Adipocyte (in vitro differentiated cells): ENCODE data around the gene SMAD5.

Experiments
- DNase-seq: peaks from one replicate; pipeline ENCODE4 v3.0.0-alpha.2; 2015; ENCODE audit warnings: low read depth
- H3K27me3 ChIP-seq: replicated peaks from 2 replicates; pipeline ENCODE4 v1.7.0; 2013; ENCODE audit warnings: mild to moderate bottlenecking, low read length, moderate library complexity; ENCODE audit not compliant: control insufficient read depth, insufficient read depth
- H3K36me3 ChIP-seq: 2 replicates; pipeline ENCODE4 v1.7.0; 2013; ENCODE audit warnings: low read length, mild to moderate bottlenecking, moderate library complexity; ENCODE audit not compliant: control insufficient read depth, insufficient read depth, severe bottlenecking
- H3K4me1 ChIP-seq: 2 replicates; pipeline ENCODE4 v1.7.0; 2013; ENCODE audit warnings: mild to moderate bottlenecking, low read length, moderate library complexity; ENCODE audit not compliant: control insufficient read depth, insufficient read depth
- H3K4me3 ChIP-seq: 2 replicates; pipeline ENCODE4 v1.7.0; 2013; ENCODE audit warnings: mild to moderate bottlenecking, low read length, moderate library complexity
- H3K9ac ChIP-seq: 2 replicates; pipeline ENCODE4 v1.7.0; 2013; ENCODE audit warnings: mild to moderate bottlenecking, low read length, moderate library complexity
- H3K9me3 ChIP-seq: 2 replicates; pipeline ENCODE4 v1.7.0; 2013; ENCODE audit warnings: mild to moderate bottlenecking, low read length, moderate library complexity; ENCODE audit not compliant: control insufficient read depth

Gene SMAD5

DNA sequence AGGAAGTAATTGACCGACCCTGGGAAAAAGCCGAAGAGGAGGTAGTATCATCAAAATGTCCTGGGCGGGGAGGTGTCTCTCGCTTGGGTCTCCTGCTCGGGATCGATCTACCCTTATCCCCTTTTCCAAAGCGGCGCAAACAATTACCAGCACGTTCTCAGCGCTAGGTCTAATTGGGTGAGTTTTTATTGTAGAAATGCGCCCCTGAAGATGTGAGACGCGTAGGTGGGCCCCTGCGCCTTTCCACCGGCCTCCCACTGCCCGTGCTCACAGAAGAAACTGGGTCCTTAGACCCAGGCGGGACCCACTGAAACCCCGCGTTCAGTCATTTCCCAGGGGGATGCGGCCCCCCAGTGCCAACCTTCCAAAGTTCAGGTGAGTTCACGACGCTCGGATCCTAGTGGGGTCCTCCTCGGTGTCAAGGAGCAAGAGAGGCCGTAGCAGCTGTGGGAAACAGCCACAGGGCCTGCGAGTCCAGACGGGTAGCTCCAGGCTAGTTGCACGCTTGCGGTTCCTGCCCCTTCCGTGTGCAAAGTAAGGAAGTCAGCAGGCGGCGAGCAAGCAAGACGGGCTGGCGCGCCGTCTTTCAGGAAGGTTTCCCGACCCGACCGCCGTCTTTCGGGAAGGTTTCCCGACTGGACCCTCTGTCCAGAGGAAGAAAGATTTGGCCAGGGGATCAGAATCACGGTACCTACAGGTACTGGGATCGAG is 58.8 kb downstream of the SMAD5 start:
- DNase-seq = peak; percentile 29
- Histone ChIP-seq H3K4me3 (peak overlapping the region; percentile 73), H3K9me3 (no peaks in the 10 kb centered on the region), H3K4me1 (peaks cover 15% of the 10 kb centered on the region), H3K9ac (no peak overlapping the region), H3K36me3 (peaks cover 30% of the 10 kb centered on the region), H3K27me3 (peaks cover 19% of the 10 kb centered on the region)

DNA sequence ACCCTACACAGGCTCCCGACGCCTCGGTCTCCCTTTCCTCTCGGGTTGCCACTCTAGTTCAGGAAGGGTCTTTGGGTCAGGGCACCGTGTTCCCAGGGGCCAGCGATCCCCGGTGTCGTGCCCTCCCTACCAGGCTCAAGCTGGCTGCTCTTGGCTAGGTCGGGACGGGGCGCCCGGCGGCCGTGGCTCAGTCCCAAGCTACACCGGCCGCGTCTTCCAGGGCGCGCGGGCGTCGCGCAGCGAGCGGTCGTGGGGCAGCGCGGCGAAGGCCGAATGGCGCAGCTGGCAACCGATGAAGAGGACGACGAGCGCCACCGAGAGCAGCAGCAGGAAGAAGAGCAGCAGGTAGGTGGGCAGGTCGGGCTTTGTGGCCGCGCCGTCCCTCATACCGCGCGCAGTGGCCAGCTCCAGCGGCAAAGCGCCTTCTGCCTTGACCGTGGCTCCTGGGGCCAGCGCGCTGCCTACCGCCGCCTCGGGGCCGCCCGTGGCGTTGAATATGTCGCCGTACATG is 59.4 kb downstream of the SMAD5 start:
- Histone ChIP-seq H3K9ac (no peak overlapping the region), H3K27me3 (peaks cover 19% of the 10 kb centered on the region), H3K9me3 (no peaks in the 10 kb centered on the region), H3K36me3 (peaks cover 27% of the 10 kb centered on the region), H3K4me1 (peaks cover 15% of the 10 kb centered on the region), H3K4me3 (peak overlapping the region; percentile 73)
- DNase-seq = peak; percentile 25

DNA sequence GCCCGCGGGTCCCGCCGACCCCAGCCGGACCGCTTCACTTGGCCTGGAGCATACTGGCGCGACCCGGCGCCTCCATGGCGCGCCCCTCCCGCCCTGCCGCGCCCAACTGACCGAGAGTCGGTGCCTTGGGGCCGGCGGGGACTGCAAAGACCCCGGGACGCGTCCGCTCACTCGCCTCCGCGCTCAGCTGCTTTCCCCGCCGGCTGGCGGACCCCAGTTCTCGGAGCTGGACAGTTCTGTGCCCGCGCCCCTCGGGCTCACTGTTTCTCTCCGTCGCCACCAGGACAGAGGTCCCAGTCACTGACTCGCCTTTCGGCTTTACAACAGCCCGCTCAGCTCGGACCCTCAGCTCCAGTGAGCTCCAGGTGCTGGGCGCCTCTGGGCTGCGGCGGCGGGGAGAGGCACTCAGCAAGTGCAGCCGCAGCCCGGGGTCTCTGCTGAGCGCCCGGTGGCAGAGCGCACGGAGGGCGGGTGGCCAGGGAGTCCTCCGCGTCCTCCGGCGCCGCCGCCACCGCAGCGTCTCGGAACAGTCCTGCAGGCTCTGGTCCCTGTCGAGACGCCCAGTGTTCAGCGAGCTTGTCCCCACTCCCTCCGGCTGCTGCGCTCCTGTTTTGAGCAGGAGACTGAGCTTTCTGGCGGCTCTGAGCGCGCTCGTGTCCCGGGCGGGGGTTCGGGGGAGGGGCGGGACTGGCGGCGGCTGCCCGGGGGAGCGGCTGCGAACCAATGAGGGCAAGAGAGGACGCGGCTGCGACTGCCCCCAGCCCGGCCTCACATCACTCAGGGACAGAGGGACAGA is 60.1 kb downstream of the SMAD5 start, which contains the start of gene SMIM32:
Gene SMIM32, minus strand, starts transcription at position 637 of the 796 bp plus-strand sequence. CDS start 638 bp downstream, outside the sequence.
- peaks cover 19% of the 10 kb centered on the region for H3K27me3 ChIP-seq
- H3K4me3 ChIP-seq = peak within 1 kb of the TSS; percentile 73
- H3K9ac ChIP-seq = no peak within 1 kb of the TSS
- peak; percentile 33 for DNase-seq
- H3K9me3 ChIP-seq = no peaks in the 10 kb centered on the region
- H3K36me3 ChIP-seq = peaks cover 20% of the 10 kb centered on the region
- peaks cover 15% of the 10 kb centered on the region for H3K4me1 ChIP-seq

DNA sequence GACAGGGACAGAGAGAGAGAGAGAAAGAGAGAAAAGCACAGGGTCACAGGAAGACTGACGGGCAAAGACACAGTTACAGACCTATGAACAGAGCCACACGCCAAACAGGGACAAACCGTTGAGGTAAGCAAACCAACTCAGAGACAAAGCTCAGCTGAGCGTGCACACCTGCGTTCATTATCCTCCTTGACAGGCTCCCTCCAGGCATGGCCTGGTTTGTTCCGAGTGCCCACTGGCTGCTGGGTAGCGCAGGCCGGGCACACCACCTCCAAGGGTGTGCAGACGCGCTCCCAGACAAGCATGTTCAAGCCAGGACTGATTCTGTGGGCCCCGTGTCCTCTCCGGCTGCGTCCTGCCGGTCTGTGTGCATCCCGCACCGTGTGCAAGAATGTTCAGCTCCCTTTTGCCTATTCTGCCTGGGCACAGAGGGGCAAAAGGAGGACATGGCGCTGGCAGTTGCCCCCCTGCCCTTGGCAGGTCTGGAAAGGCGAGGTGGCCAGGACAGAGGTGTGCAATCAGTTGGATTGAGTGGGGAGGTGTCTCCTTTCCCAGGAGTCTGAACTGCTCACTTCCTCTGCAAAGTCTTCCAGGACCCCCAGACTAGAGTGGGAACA is 60.8 kb downstream of the SMAD5 start:
- no peak overlapping the region for H3K4me3 ChIP-seq
- H3K9me3 ChIP-seq = no peaks in the 10 kb centered on the region
- no peak for DNase-seq
- peaks cover 19% of the 10 kb centered on the region for H3K27me3 ChIP-seq
- peaks cover 15% of the 10 kb centered on the region for H3K4me1 ChIP-seq
- H3K36me3 ChIP-seq = peaks cover 13% of the 10 kb centered on the region
- H3K9ac ChIP-seq = no peak overlapping the region

DNA sequence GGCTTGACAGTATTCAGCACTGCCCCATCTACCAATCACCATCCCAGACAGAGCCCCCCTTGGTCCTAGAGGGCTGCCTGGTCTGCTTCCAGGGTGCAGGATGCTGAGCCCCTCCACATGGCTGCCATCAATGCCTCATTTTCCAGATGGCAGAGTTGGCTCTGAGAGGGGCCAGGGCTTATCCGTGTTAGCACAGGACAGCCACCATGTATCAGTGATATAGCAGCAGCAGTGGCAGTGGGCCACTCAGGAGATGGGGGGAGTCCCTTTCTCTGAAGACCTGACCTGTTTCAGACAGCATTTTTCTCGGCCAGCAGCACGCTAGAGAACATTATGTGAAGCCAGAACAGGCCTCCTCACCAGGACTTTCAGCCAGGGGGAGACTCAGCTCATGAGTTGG is 61.9 kb downstream of the SMAD5 start:
- peaks cover 15% of the 10 kb centered on the region for H3K4me1 ChIP-seq
- DNase-seq = no peak
- peaks cover 2% of the 10 kb centered on the region for H3K36me3 ChIP-seq
- no peak overlapping the region for H3K4me3 ChIP-seq
- peaks cover 23% of the 10 kb centered on the region for H3K27me3 ChIP-seq
- no peak overlapping the region for H3K9ac ChIP-seq
- no peaks in the 10 kb centered on the region for H3K9me3 ChIP-seq

DNA sequence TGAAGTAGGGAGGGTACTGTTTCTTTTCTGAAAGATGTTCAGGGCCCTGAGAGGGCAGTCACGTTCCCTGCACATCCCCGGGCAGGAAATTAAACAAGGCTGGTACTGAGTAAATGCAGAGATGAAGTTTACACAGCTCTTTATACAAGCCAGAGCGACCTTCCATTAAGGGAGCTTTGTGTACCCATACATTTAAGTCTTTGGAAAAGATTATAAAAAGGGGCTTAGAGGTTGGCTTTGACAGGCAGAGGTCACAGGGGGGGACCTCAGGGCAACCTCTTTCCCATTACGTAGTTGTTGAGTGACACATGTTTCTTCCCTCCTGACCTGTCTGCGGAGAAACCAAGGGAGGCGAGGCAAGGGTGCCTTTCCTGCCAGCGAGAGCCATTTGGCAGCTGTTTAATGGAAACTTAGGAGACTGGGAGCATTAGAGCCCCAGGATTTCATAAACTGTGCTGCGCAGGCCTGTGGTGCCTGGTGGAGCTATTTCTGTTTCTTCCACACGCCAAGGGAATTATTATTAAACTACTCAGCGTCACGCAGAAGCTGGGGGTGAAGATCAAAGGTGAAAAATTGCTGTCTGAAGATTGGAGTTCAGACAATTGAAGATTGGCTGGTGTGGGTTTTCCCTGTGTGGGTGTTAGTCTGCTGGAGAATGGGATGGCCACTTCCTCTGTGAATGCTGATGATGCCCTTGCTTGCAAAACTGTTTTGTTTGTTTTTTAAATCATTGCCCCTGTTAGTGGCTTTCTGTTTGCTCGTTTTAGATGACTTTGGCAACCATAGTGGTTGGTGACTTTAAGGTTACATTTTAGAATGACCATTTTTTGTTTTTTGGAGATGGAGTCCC is 63.6 kb downstream of the SMAD5 start:
- Histone ChIP-seq H3K4me1 (peaks cover 15% of the 10 kb centered on the region), H3K27me3 (peaks cover 25% of the 10 kb centered on the region), H3K9ac (no peak overlapping the region), H3K4me3 (no peak overlapping the region), H3K36me3 (no peaks in the 10 kb centered on the region), H3K9me3 (no peaks in the 10 kb centered on the region)
- DNase-seq = no peak

DNA sequence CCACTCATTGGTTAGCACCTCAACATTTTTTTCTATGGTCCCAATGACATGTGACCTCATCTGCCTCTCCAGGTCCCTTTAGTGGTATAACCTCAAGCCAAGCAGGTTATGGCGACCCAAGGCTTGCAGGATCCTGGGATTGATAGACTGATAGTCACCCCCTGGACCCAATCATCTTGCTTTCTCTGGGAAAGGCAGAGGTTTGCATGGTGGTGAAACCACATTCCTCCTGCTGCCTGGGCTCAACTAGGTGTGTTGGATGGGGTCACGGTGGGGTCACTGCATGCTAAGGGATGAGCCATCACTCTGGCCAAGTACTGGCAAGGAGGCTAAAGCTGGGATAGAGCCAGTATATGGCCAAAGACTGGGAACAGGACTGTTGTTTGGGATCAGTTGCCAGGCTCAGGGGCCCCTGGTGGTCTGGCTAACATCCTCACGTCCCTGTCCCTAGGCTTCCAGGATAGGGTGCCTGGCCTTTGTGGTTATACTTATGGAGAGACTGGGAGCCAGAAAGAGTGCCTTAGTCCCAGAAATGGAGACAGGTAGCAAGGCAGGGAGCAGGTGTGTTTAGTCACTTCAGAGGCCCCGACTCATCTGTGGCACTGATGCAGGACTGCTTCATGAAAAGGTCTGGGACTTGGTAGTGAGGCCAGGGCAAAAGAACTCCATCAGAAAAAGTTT is 65.0 kb downstream of the SMAD5 start:
- Histone ChIP-seq H3K36me3 (no peaks in the 10 kb centered on the region), H3K9me3 (no peaks in the 10 kb centered on the region), H3K4me3 (no peak overlapping the region), H3K4me1 (peaks cover 2% of the 10 kb centered on the region), H3K27me3 (peaks cover 24% of the 10 kb centered on the region), H3K9ac (no peak overlapping the region)
- DNase-seq = no peak

DNA sequence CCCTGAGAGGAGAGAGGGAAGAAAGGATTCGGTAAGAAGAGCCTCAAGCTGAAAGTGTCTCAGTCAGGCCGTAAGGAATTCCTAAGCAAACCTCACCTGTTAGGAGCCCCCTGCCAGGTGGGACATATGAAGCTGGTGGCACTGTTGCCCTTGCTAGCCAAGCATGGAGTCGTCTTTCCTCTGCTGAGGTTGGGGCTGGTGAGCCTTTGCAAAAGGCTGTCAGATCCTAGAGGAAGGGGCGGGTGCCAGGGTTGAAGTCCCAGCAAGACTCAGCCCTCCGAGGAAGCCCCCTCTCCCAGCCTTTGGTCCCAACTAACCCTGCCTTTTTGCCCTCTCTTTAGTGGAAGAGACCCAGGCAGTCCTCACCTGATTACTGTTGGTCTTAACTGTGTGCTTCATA is 65.8 kb downstream of the SMAD5 start:
- H3K4me3 ChIP-seq = no peak overlapping the region
- DNase-seq = no peak
- H3K4me1 ChIP-seq = no peaks in the 10 kb centered on the region
- no peaks in the 10 kb centered on the region for H3K9me3 ChIP-seq
- H3K9ac ChIP-seq = no peak overlapping the region
- H3K27me3 ChIP-seq = peaks cover 24% of the 10 kb centered on the region
- no peaks in the 10 kb centered on the region for H3K36me3 ChIP-seq

DNA sequence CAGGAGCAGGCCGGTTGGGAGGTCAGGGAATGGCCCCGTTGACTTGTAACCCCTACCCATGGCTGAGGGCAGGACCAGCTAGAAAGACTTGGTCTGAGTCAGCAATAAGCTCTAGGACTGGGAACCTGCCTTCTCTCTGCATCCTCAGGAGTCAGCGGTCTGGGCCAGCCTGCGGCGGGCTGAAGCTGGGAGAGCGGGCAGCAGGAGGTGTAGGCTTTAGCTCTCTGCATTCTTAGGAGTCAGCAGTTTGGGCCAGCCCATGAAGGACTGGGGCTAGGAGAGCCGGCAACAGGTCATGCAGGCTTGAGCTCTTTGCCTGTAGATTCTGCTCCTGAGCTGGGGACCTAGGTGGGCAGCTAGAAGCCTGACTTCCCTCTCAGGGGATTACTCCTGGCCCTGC is 66.8 kb downstream of the SMAD5 start:
- no peak overlapping the region for H3K9ac ChIP-seq
- no peak overlapping the region for H3K4me3 ChIP-seq
- no peaks in the 10 kb centered on the region for H3K9me3 ChIP-seq
- no peaks in the 10 kb centered on the region for H3K4me1 ChIP-seq
- H3K27me3 ChIP-seq = peaks cover 15% of the 10 kb centered on the region
- H3K36me3 ChIP-seq = no peaks in the 10 kb centered on the region
- DNase-seq = no peak

DNA sequence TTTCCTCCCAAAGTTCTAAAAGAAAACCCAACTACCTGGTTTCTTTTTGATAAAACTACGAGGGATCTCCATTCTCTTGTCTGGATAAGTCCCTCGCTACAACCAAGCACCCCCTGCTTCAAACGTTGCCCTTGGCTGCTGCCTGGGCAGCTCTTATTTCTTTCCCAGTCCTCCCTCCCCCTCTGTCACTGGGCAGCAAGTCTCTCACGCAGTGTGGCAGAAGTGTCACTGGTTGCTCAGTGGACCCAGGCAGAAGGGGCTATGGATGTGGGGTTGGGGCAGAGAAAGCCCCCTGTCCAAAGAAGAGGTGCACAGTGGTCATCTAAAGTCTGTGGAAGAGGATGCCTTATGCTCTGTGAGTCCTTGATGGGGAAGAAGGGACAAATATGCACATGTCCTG is 67.5 kb downstream of the SMAD5 start:
- Histone ChIP-seq H3K9me3 (no peaks in the 10 kb centered on the region), H3K27me3 (peaks cover 12% of the 10 kb centered on the region), H3K36me3 (no peaks in the 10 kb centered on the region), H3K4me1 (no peaks in the 10 kb centered on the region), H3K4me3 (no peak overlapping the region), H3K9ac (no peak overlapping the region)
- no peak for DNase-seq
